ENCODE data around the gene MAP3K19.
"Not testable (repeated sequence)": the region's sequence is repeated elsewhere in the genome, so short reads cannot be mapped to it uniquely, and the experiment has no call there.

MAP3K19 gene

GRCh38 chr2:135048122-135048521, 875 bp upstream of the MAP3K19 start:
- no peak for DNase-seq (ENCODE audit: low read depth)
- H3K4me3 ChIP-seq (ENCODE audit: low read depth, low read length) = no peak overlapping the region
- TF ChIP-seq MYC (IDR thresholded peaks at IDR 0.05; ENCODE audit: low read depth, low read length) (no peak), POLR2A (IDR thresholded peaks at IDR 0.05; ENCODE audit: extremely low read depth, insufficient read length) (no peak), MAX (IDR thresholded peaks at IDR 0.05; ENCODE audit: low read depth, low read length) (no peak), CTCF (IDR thresholded peaks at IDR 0.05; ENCODE audit: low read depth, low read length) (no peak)

- no peak for TF ChIP-seq MYC (IDR thresholded peaks at IDR 0.05; ENCODE audit: low read depth, low read length)
- no peak for TF ChIP-seq POLR2A (IDR thresholded peaks at IDR 0.05; ENCODE audit: extremely low read depth, insufficient read length)
- peak; percentile 64 for TF ChIP-seq CTCF (IDR thresholded peaks at IDR 0.05; ENCODE audit: low read depth, low read length)
- no peak for TF ChIP-seq MAX (IDR thresholded peaks at IDR 0.05; ENCODE audit: low read depth, low read length)
- H3K4me3 ChIP-seq (ENCODE audit: low read depth, low read length) = no peak overlapping the region
These were observed 3.9 kb downstream of the MAP3K19 start for GRCh38 chr2:135043345-135043744.

GRCh38 chr2:135037831-135038230, 9.4 kb downstream of the MAP3K19 start:
- no peak for DNase-seq (ENCODE audit: low read depth)
- no peak for TF ChIP-seq POLR2A (IDR thresholded peaks at IDR 0.05; ENCODE audit: extremely low read depth, insufficient read length)
- TF ChIP-seq CTCF (IDR thresholded peaks at IDR 0.05; ENCODE audit: low read depth, low read length) = no peak
- no peak for TF ChIP-seq MAX (IDR thresholded peaks at IDR 0.05; ENCODE audit: low read depth, low read length)
- TF ChIP-seq MYC (IDR thresholded peaks at IDR 0.05; ENCODE audit: low read depth, low read length) = no peak
- H3K4me3 ChIP-seq (ENCODE audit: low read depth, low read length) = no peak overlapping the region

More at GRCh38 chr2:135043345-135043744, 3.9 kb downstream of the MAP3K19 start:
- peak; percentile 22 for DNase-seq (ENCODE audit: low read depth)

- not testable (repeated sequence) for H3K4me3 ChIP-seq (ENCODE audit: low read depth, low read length); DNase-seq (ENCODE audit: low read depth)
These were observed 14.0 kb downstream of the MAP3K19 start for GRCh38 chr2:135033216-135033615.

GRCh38 chr2:135030826-135031225, 16.4 kb downstream of the MAP3K19 start:
- no peak overlapping the region for H3K4me3 ChIP-seq (ENCODE audit: low read depth, low read length)
- peak; percentile 61 for DNase-seq (ENCODE audit: low read depth)
- TF ChIP-seq MAX (IDR thresholded peaks at IDR 0.05; ENCODE audit: low read depth, low read length) = no peak; the same call in 1 of the 2 replicates
- TF ChIP-seq CTCF (IDR thresholded peaks at IDR 0.05; ENCODE audit: low read depth, low read length) = no peak

- no peak overlapping the region for H3K4me3 ChIP-seq (ENCODE audit: low read depth, low read length)
- no peak for DNase-seq (ENCODE audit: low read depth)
- TF ChIP-seq MAX (IDR thresholded peaks at IDR 0.05; ENCODE audit: low read depth, low read length) = no peak
- no peak for TF ChIP-seq POLR2A (IDR thresholded peaks at IDR 0.05; ENCODE audit: extremely low read depth, insufficient read length)
- no peak for TF ChIP-seq CTCF (IDR thresholded peaks at IDR 0.05; ENCODE audit: low read depth, low read length)
- TF ChIP-seq MYC (IDR thresholded peaks at IDR 0.05; ENCODE audit: low read depth, low read length) = no peak
These were observed 17.6 kb downstream of the MAP3K19 start for GRCh38 chr2:135029481-135030134.
